Kidney epithelial cell (primary cell): ENCODE results near the gene SPOCK1. TPM values are rescaled to one million over a fixed set of nuclear protein-coding genes. Genes with fewer than 3 reads are reported as not detected.
A peak's percentile ranks its signal among the peaks of the same experiment; 100 is the strongest.

Experiments
- DNase-seq: peaks from one replicate; pipeline ENCODE4 v3.0.0-alpha.2; 2010; ENCODE audit warnings: low read depth
- H3K27me3 ChIP-seq: 2 replicates; pipeline ENCODE4 v1.6.0; 2011; ENCODE audit warnings: low read length; ENCODE audit not compliant: control insufficient read depth, insufficient read depth
- H3K36me3 ChIP-seq: 2 replicates; pipeline ENCODE4 v1.5.1; 2011; ENCODE audit warnings: low read length; ENCODE audit not compliant: control insufficient read depth, insufficient read depth
- H3K4me3 ChIP-seq: 2 replicates; pipeline ENCODE4 v1.5.1; 2011; ENCODE audit warnings: low read depth, mild to moderate bottlenecking, control low read depth, low read length
- total RNA-seq: library from RNA; depleted of rRNA; stranded (reverse); fragments of >200 nt; gene quantifications from 2 replicates; pipeline ENCODE4 v1.2.3, GENCODE V29; 2015
- TF ChIP-seq, protein P1 (sequence below): IDR thresholded peaks from 2 replicates; pipeline ENCODE4 v1.5.1; 2011; ENCODE audit warnings: mild to moderate bottlenecking, moderate library complexity, low read length, control low read depth, inconsistent platforms; ENCODE audit not compliant: insufficient read depth, poor library complexity, severe bottlenecking

SPOCK1 gene
- total RNA-seq, 1 donor from 2014 or later = 13.1 TPM

DNA sequence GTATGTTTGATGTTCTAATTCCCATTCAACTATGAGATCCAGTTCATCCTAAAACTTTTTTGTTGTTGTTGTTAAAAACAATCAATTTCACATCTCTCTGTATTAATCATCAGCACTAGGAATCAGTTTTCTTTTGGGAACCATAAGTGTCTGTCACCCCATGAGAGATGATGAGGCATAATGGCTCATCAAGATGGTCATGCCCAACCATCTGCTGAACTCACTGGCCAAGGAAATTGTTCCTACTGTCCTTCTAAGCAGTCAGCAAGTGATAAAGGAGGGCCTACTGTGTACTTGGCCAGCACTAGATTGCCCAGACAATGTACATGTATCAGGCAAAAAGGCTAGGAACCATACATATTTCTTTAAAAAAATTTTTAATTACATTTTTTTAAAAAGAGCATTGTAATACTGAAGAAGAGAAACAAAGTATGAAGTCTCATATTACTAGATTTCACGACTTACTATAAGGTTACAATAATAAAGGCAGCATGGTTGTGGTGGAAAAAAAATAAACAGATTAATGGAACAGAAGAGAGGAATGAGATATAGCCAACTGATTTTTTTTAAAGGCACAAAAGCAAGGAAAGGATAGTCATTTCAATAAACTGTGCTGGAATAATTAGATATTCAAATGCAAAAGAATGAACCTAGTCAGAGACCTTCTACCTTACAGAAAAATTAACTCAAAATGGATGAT lies 458.3 kb downstream of the SPOCK1 start:
- Histone ChIP-seq H3K27me3 (no peaks in the 10 kb centered on the region), H3K4me3 (no peak overlapping the region), H3K36me3 (no peaks in the 10 kb centered on the region)
- TF ChIP-seq, protein P1, sequence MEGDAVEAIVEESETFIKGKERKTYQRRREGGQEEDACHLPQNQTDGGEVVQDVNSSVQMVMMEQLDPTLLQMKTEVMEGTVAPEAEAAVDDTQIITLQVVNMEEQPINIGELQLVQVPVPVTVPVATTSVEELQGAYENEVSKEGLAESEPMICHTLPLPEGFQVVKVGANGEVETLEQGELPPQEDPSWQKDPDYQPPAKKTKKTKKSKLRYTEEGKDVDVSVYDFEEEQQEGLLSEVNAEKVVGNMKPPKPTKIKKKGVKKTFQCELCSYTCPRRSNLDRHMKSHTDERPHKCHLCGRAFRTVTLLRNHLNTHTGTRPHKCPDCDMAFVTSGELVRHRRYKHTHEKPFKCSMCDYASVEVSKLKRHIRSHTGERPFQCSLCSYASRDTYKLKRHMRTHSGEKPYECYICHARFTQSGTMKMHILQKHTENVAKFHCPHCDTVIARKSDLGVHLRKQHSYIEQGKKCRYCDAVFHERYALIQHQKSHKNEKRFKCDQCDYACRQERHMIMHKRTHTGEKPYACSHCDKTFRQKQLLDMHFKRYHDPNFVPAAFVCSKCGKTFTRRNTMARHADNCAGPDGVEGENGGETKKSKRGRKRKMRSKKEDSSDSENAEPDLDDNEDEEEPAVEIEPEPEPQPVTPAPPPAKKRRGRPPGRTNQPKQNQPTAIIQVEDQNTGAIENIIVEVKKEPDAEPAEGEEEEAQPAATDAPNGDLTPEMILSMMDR = no peak
- no peak for DNase-seq

DNA sequence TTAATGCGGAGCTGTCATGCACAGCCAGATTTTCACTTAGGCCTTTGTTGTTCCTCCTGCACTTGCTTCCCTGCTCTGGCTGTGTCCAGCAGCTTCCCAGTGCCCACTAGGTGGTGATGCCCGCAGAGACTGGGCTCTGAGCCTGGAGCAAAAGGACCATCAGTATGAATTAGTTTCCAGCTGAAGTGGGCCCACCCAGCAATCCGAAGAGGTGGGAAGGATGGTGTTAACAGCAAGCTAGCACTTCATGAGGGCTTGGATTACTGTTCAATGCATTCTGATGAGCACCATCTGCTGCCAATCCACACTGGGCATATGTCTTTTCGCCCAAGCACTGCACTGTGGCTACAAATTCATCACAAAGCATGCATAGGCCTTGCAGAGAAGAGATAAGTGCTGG lies 459.1 kb downstream of the SPOCK1 start:
- no peak for DNase-seq
- no peaks in the 10 kb centered on the region for H3K36me3 ChIP-seq
- H3K27me3 ChIP-seq = no peaks in the 10 kb centered on the region
- TF ChIP-seq, protein P1 = peak; percentile 13
- H3K4me3 ChIP-seq = no peak overlapping the region

DNA sequence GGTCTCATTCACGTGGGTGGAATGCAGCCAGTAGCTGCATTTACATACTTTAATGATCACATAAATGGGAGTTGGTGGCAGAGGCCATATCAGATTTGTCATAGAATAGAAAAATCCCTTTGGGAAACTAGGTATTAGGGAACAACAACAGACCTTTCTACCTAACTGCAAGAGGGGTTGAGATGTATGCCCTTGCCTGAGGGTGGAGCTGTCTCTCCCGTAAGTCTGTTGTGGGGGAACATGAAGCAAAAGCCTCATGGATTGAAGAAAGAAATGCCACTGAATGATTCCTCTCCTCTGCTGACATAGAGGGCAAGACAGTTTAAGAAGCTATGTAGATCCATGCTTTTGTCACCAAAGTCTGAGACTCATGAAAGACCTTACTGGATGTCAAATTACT lies 461.3 kb downstream of the SPOCK1 start:
- no peak for DNase-seq
- TF ChIP-seq, protein P1 = no peak
- Histone ChIP-seq H3K4me3 (no peak overlapping the region), H3K36me3 (no peaks in the 10 kb centered on the region), H3K27me3 (no peaks in the 10 kb centered on the region)

DNA sequence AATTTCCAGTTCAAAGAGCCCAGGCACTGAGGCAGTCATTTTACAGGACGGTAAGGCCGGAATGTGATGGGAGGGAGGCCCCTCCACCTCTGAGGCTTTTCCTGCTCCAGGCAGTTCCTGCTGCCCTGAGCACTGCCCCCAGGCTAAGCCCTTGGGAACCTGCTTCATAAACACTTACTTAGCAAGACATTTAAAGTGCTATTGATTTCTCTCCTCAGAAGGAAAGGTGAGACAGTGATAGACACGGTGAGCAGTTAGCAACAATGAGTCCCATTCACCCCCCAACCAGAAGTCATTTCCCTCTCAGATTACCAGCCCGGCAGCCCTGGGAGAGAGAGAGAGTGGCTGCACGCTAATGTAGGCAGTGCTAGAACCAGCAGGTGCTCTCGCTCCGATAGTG lies 462.5 kb downstream of the SPOCK1 start:
- TF ChIP-seq, protein P1 = no peak
- no peak for DNase-seq
- H3K27me3 ChIP-seq = no peaks in the 10 kb centered on the region
- H3K4me3 ChIP-seq = no peak overlapping the region
- H3K36me3 ChIP-seq = no peaks in the 10 kb centered on the region

DNA sequence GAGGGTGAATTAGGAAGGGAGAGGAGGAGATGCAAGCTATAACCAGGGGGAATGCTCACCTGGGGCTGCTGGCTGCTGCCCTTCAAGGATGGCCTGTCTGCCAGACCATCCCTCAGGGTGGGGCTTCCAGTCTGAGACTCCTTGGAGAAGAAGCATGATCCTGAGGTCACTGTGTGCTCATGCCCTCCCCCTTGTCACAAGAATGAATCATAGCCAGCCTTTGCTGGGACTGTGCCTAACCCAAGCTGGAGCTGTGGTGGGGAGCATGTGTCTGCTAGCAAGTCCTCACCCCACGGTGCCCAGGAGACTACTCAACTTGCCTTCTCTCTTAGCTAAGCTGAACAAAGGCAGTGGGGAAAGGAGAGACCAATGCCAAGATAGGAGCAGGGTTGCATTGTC lies 463.6 kb downstream of the SPOCK1 start:
- TF ChIP-seq, protein P1 = no peak
- no peak overlapping the region for H3K4me3 ChIP-seq
- DNase-seq = no peak
- H3K36me3 ChIP-seq = no peaks in the 10 kb centered on the region
- H3K27me3 ChIP-seq = no peaks in the 10 kb centered on the region
